Activated naive CD8-positive, alpha-beta T cell (primary cell): ENCODE data around the gene ZNF496.

Experiments
- H3K27ac Mint-ChIP-seq: one replicate; pipeline ENCODE4 v1.8.0; 2021; ENCODE audit warnings: mixed read lengths
- H3K27me3 Mint-ChIP-seq: one replicate; pipeline ENCODE4 v1.8.0; 2021; ENCODE audit warnings: mixed read lengths
- H3K36me3 Mint-ChIP-seq: one replicate; pipeline ENCODE4 v1.8.0; 2021; ENCODE audit warnings: mixed read lengths
- H3K4me1 Mint-ChIP-seq: one replicate; pipeline ENCODE4 v1.8.0; 2021; ENCODE audit warnings: low read depth, mixed read lengths
- H3K4me3 Mint-ChIP-seq: one replicate; pipeline ENCODE4 v1.8.0; 2021; ENCODE audit warnings: mild to moderate bottlenecking, mixed read lengths
- H3K9me3 Mint-ChIP-seq: one replicate; pipeline ENCODE4 v1.8.0; 2021; ENCODE audit warnings: low read depth, mixed read lengths

The ZNF496 gene

DNA sequence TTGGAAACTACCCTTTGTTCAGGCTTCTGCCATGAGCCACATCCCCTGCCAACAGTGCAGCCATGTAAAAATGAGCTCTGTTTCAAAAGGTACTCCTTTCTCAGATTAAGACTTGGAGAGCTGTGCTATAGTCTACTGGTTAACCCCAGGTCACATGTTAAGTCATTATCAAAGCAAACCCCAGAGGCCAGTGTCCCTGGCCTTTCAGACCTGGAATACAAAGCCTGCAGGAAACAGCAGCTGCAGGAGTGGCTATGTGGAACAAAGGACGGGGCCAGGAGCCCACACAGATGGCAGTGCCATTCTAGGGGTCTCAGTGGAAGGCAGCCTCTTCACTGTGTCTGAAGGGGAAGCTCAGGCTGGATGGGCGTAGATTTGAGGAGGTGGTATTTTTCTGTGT lies 6.7 kb downstream of the ZNF496 start:
- peaks cover 26% of the 10 kb centered on the region for H3K36me3 Mint-ChIP-seq
- H3K4me1 Mint-ChIP-seq = peaks cover 78% of the 10 kb centered on the region
- no peak overlapping the region for H3K4me3 Mint-ChIP-seq
- H3K9me3 Mint-ChIP-seq = no peaks in the 10 kb centered on the region
- no peak overlapping the region for H3K27ac Mint-ChIP-seq
- no peaks in the 10 kb centered on the region for H3K27me3 Mint-ChIP-seq

DNA sequence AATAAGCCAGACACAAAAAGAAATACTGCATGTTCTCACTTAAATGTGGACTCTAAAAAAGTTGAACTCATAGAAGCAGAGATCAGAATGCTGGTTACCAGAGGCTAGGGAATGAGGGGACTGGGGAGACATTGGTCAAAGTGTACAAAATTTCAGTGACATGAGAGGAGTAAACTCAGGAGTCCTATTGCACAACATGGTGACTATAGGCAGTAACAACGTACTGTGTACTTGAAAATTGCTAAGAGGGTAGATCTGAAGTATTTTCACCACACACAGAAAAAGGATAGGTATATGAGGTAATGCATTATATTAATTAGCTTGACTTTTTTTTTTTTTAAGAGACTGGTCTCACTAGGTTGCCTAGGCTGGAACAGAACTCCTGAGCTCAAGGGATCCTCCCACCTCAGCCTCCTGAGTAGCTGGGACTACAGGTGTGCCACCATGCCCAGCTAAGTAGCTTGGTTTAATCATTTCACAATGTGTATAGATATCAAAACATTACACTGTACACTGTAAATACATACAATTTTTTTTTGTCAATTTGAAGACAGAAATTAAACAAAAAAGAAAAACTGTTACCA lies 7.4 kb downstream of the ZNF496 start:
- no peaks in the 10 kb centered on the region for H3K9me3 Mint-ChIP-seq
- peaks cover 26% of the 10 kb centered on the region for H3K36me3 Mint-ChIP-seq
- H3K27ac Mint-ChIP-seq = peak overlapping the region; percentile 95
- no peak overlapping the region for H3K4me3 Mint-ChIP-seq
- peaks cover 77% of the 10 kb centered on the region for H3K4me1 Mint-ChIP-seq
- no peaks in the 10 kb centered on the region for H3K27me3 Mint-ChIP-seq

GRCh38 chr1:247322849-247323586 lies 8.6 kb downstream of the ZNF496 start:
- no peaks in the 10 kb centered on the region for H3K27me3 Mint-ChIP-seq
- peak overlapping the region; percentile 95 for H3K27ac Mint-ChIP-seq
- H3K4me1 Mint-ChIP-seq = peaks cover 78% of the 10 kb centered on the region
- H3K36me3 Mint-ChIP-seq = peaks cover 24% of the 10 kb centered on the region
- H3K4me3 Mint-ChIP-seq = peak overlapping the region; percentile 84
- no peaks in the 10 kb centered on the region for H3K9me3 Mint-ChIP-seq

DNA sequence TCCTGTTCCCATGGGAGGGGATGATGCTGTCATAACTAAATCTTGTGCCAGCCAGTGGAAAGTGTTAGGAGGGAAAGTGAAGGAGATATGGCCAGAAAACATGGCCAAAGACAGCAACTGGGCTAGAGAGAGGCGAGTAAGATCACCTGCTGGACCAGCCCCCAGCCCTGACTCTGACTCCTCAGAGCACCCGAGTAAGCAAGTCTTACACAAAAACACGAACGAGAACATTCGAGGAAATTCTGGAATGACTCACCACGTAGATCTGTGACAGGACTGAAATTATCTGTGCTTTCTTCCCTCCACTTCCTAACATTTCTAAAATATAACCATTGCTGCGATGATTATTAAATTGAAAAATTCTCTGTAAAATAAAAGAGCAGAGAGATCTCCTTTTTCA lies 9.2 kb downstream of the ZNF496 start:
- H3K27me3 Mint-ChIP-seq = no peaks in the 10 kb centered on the region
- H3K4me1 Mint-ChIP-seq = peaks cover 78% of the 10 kb centered on the region
- peaks cover 23% of the 10 kb centered on the region for H3K36me3 Mint-ChIP-seq
- H3K9me3 Mint-ChIP-seq = no peaks in the 10 kb centered on the region
- H3K4me3 Mint-ChIP-seq = peak overlapping the region; percentile 84
- H3K27ac Mint-ChIP-seq = peak overlapping the region; percentile 95

DNA sequence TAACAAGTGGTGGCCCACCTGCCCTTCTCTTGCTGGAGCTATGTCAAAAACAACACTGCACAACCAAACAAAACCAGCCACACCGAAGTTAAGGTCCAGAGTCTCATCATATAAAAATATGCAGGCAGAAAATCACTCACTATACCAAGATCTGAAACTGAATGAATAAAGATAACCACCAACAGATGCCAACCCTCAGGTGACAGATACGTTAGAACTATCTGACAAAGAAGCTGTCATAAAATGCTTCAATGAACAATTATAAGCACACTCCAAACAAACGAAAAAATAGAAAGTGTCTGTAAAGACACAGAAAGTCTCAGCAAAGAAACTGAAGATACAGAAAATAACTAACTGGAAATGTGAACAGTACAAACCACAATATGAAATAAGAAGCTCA lies 14.0 kb downstream of the ZNF496 start:
- H3K4me3 Mint-ChIP-seq = no peak overlapping the region
- H3K4me1 Mint-ChIP-seq = peaks cover 50% of the 10 kb centered on the region
- no peaks in the 10 kb centered on the region for H3K9me3 Mint-ChIP-seq
- peak overlapping the region; percentile 62 for H3K27ac Mint-ChIP-seq
- no peaks in the 10 kb centered on the region for H3K27me3 Mint-ChIP-seq
- H3K36me3 Mint-ChIP-seq = peaks cover 26% of the 10 kb centered on the region

GRCh38 chr1:247316590-247317197 lies 15.0 kb downstream of the ZNF496 start:
- Mint-ChIP-seq H3K27ac (no peak overlapping the region), H3K4me3 (no peak overlapping the region), H3K9me3 (no peaks in the 10 kb centered on the region), H3K4me1 (peaks cover 40% of the 10 kb centered on the region), H3K27me3 (no peaks in the 10 kb centered on the region), H3K36me3 (peaks cover 25% of the 10 kb centered on the region)

GRCh38 chr1:247304031-247304430 lies 27.6 kb downstream of the ZNF496 start:
- H3K4me3 Mint-ChIP-seq = no peak overlapping the region
- no peak overlapping the region for H3K27ac Mint-ChIP-seq
- no peaks in the 10 kb centered on the region for H3K27me3 Mint-ChIP-seq
- H3K4me1 Mint-ChIP-seq = no peaks in the 10 kb centered on the region
- peaks cover 22% of the 10 kb centered on the region for H3K36me3 Mint-ChIP-seq
- H3K9me3 Mint-ChIP-seq = no peaks in the 10 kb centered on the region

GRCh38 chr1:247303216-247303615 lies 28.5 kb downstream of the ZNF496 start:
- H3K9me3 Mint-ChIP-seq = no peaks in the 10 kb centered on the region
- peak overlapping the region; percentile 41 for H3K27ac Mint-ChIP-seq
- H3K27me3 Mint-ChIP-seq = no peaks in the 10 kb centered on the region
- H3K4me3 Mint-ChIP-seq = no peak overlapping the region
- H3K4me1 Mint-ChIP-seq = peaks cover 1% of the 10 kb centered on the region
- peaks cover 23% of the 10 kb centered on the region for H3K36me3 Mint-ChIP-seq

GRCh38 chr1:247301176-247301540 lies 30.5 kb downstream of the ZNF496 start:
- no peak overlapping the region for H3K27ac Mint-ChIP-seq
- H3K36me3 Mint-ChIP-seq = peaks cover 22% of the 10 kb centered on the region
- no peak overlapping the region for H3K4me3 Mint-ChIP-seq
- H3K9me3 Mint-ChIP-seq = no peaks in the 10 kb centered on the region
- H3K4me1 Mint-ChIP-seq = peaks cover 12% of the 10 kb centered on the region
- no peaks in the 10 kb centered on the region for H3K27me3 Mint-ChIP-seq

DNA sequence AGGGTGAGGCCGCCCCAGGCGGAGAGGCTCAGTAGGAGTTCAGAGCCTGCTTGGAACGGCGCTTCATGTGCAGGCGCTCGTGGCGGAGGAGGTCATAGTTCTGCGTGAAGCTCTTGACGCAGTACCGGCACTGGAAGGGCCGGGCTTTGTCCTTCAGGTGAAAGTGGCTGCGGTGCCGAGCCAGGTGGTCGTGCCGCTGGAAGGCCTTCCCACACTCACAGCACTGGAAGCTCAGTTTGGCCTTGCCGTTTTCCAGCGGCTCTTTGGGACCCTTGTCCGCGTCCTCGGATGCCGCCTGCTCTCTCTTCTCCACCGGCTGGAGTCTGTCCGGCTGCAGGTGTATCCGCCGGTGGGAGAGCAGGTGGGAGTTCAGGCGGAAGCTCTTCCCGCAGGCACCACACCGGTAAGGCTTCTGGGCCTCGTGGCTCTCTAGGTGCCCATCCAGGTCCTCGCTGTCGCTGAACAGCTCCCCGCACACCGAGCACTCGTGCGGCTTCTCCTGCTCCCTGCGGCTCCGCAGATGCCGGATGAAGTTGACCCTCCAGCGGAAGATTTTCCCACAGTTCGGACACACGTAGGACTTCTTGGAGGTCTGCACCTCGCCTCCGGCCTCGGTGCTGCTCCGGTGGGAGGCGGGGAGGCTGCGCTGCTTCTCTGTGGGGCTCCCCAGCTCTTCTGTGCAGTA lies 31.0 kb downstream of the ZNF496 start:
- H3K9me3 Mint-ChIP-seq = no peaks in the 10 kb centered on the region
- no peak overlapping the region for H3K4me3 Mint-ChIP-seq
- H3K27ac Mint-ChIP-seq = no peak overlapping the region

DNA sequence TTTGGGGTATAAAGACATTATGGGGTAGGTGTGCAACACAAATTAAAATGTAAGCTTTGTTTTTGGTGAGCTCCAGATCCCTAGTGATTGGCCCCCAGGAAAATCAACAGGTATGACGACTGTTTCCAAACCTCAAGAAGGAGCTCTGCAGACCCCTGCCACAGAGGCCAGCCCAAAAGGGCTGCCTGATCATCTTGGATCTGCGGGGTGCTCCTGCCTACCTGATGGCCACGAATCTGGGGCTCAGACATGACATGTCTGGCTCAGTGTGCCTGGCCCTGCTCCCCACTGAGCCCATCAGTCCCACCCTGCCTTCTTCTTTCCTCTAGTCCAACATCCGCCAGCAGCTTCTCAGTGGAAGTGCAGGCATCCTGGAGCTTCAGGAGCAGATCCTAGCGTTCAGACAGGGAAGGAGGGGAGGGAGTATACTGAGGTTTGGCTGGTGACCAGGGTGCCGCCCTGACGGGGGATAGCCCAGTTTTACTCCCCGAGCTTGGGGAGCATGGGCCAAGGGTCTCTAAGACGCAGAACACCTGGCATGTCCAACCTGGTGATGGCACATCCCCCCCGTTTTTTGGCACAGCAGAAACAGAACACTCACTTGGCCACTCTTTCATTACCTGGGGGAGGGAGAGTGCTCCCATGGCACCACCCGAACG lies 31.8 kb downstream of the ZNF496 start:
- H3K9me3 Mint-ChIP-seq = no peaks in the 10 kb centered on the region
- H3K4me3 Mint-ChIP-seq = no peak overlapping the region
- peaks cover 12% of the 10 kb centered on the region for H3K4me1 Mint-ChIP-seq
- H3K27me3 Mint-ChIP-seq = no peaks in the 10 kb centered on the region
- peaks cover 19% of the 10 kb centered on the region for H3K36me3 Mint-ChIP-seq
- no peak overlapping the region for H3K27ac Mint-ChIP-seq

More for the DNA sequence above, 31.0 kb downstream of the ZNF496 start:
- H3K4me1 Mint-ChIP-seq = peaks cover 12% of the 10 kb centered on the region
- peaks cover 22% of the 10 kb centered on the region for H3K36me3 Mint-ChIP-seq
- H3K27me3 Mint-ChIP-seq = no peaks in the 10 kb centered on the region

- Mint-ChIP-seq H3K27me3 (no peaks in the 10 kb centered on the region), H3K4me1 (peaks cover 12% of the 10 kb centered on the region), H3K27ac (no peak overlapping the region), H3K36me3 (peaks cover 19% of the 10 kb centered on the region), H3K9me3 (no peaks in the 10 kb centered on the region), H3K4me3 (no peak overlapping the region)
These were observed 33.0 kb downstream of the ZNF496 start for GRCh38 chr1:247298701-247299100.

GRCh38 chr1:247298124-247298481 lies 33.6 kb downstream of the ZNF496 start:
- H3K36me3 Mint-ChIP-seq = peaks cover 15% of the 10 kb centered on the region
- H3K27me3 Mint-ChIP-seq = no peaks in the 10 kb centered on the region
- peak overlapping the region; percentile 58 for H3K27ac Mint-ChIP-seq
- no peak overlapping the region for H3K4me3 Mint-ChIP-seq
- H3K9me3 Mint-ChIP-seq = no peaks in the 10 kb centered on the region
- peaks cover 12% of the 10 kb centered on the region for H3K4me1 Mint-ChIP-seq

DNA sequence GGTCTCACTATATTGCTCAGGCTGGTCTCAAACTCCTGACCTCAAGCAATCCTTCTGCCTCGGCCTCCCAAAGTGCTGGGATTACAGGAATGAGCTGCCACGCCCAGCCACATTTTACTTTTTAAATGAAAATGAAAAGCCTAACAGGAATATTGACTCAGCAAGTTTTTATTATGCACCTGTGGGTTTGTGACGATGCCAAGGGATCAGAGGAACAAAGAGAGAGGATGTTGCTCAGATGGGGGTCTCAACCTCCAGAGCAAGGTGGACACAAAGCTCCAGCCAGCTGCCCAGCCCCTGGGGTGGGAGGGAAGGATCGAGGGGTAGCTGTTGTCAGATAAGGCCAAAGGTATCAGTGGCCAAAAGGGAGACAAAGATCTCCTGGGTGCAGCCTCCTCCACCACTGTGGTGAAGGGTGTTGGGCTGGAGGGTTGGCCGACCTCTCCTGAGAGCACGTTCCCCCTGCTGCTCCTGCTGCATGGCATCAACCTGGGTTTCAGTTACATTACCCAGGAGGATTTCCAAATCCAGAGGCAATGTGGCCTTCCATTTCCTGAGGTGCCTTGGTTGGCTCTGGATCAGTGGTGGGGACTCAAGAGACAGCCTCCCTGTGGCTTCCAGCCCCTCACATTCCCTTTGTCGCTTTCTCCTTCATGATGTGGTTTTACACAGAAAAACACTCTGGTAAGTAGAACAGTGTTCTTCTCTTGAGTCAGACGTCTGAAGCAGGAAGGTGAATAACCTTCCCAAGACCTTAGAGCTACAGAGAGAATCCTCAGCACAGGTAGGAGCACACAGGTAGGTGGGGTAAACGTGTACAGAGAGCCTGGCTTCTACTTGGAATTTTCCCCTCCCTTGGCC lies 34.2 kb downstream of the ZNF496 start:
- no peak overlapping the region for H3K4me3 Mint-ChIP-seq
- H3K36me3 Mint-ChIP-seq = peaks cover 11% of the 10 kb centered on the region
- no peaks in the 10 kb centered on the region for H3K9me3 Mint-ChIP-seq
- peak overlapping the region; percentile 58 for H3K27ac Mint-ChIP-seq
- peaks cover 12% of the 10 kb centered on the region for H3K4me1 Mint-ChIP-seq
- no peaks in the 10 kb centered on the region for H3K27me3 Mint-ChIP-seq
